ENCODE results near the gene RAI1. TPM values are rescaled to one million over a fixed set of nuclear protein-coding genes. Genes with fewer than 3 reads are reported as not detected.
A peak's percentile ranks its signal among the peaks of the same experiment; 100 is the strongest.

Gene RAI1
- polyA plus RNA-seq, 4 donors: 19.4 to 41.6 (median 24.3) TPM

- no peak for DNase-seq (ENCODE audit: low read depth in 4 of 4, low spot score in 3 of 4)
These were observed 17.1 kb downstream of the RAI1 start for GRCh38 chr17:17698371-17698770.

GRCh38 chr17:17698869-17699351 is 17.7 kb downstream of the RAI1 start:
- DNase-seq (ENCODE audit: low read depth in 4 of 4, low spot score in 3 of 4): no peak

DNA sequence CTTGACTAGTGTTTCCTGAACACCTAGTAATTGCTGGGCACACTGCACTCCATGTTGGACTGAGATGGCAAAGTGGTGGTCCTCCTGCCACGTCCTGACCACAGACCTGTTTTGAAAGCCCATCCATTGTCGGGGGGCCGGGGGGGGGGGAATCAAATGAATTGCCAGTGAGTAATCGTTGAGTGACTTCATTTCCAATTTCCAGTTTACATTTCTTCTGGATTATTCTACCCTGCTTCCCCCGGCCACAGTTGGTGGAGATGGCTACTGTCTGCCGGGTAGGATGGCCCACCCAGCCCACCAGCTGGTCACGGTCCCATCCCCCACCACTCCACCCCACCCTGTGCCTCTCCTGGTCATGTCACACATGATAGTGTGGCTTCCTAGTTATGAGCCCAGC is 18.2 kb downstream of the RAI1 start:
- DNase-seq (ENCODE audit: low read depth in 4 of 4, low spot score in 3 of 4): no peak

GRCh38 chr17:17700251-17700969 is 19.2 kb downstream of the RAI1 start:
- no peak for DNase-seq (ENCODE audit: low read depth in 4 of 4, low spot score in 3 of 4)

GRCh38 chr17:17701112-17701511 is 19.9 kb downstream of the RAI1 start:
- no peak for DNase-seq (ENCODE audit: low read depth in 4 of 4, low spot score in 3 of 4)

GRCh38 chr17:17701658-17702057 is 20.4 kb downstream of the RAI1 start:
- no peak for DNase-seq (ENCODE audit: low read depth in 4 of 4, low spot score in 3 of 4)

DNA sequence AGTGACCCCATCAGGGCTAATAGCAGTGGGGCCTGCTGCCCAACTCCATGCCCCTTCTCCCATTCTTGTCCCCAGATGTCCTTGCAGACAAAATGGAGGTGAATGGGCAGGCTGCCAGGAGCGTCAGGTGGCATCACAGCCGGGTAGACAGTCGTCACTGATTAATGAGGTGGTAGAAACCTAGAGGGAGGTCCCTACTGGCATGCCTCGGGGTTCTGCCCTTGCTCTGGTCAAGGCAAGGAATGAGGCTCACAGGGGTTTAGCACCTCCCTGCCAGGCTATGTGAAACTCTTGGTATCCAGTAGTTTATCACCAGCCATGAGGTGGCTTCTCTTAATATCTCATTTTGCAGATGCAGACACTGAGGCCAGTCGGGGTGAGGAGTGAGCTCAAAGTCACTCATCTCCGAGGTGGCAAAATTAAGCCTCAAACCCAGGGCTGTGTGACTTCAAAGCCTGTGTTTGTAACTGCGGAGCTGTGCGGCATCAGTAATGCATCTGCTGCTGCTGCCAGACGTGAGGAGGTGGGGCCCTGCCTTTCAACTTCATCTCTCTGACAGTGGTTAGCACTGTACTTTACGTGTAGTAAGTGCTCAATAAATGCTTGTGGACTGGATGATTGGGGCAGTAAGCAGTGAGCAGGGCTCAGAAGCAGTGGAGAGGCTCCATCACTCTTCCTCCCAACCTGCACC is 21.3 kb downstream of the RAI1 start:
- DNase-seq (ENCODE audit: low read depth in 4 of 4, low spot score in 3 of 4): no peak

- no peak for DNase-seq (ENCODE audit: low read depth in 4 of 4, low spot score in 3 of 4)
These were observed 22.1 kb downstream of the RAI1 start for GRCh38 chr17:17703140-17703919.

- no peak for DNase-seq (ENCODE audit: low read depth in 4 of 4, low spot score in 3 of 4)
These were observed 23.7 kb downstream of the RAI1 start for GRCh38 chr17:17704931-17705330.

GRCh38 chr17:17706140-17707060 is 25.1 kb downstream of the RAI1 start:
- DNase-seq (ENCODE audit: low read depth in 4 of 4, low spot score in 3 of 4): no peak

DNA sequence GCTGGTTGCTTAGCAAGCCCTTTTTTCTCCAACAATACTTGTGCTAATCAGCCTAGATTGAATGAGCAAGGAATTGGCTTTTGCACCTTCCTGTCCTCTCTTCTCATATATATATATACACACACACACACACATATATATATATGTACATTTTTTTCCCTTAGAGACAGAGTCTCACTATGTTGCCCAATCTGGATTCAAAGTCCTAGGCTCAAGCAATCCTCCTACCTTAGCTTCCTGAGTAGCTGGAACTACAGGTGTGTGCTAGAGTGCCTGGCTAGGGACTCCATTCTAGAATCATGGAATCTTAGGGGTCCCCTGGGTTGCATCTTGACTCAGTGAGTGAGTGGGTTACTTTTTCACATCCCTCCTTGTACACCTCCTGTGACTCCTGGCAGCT is 27.0 kb downstream of the RAI1 start:
- no peak for DNase-seq (ENCODE audit: low read depth in 4 of 4, low spot score in 3 of 4)

DNA sequence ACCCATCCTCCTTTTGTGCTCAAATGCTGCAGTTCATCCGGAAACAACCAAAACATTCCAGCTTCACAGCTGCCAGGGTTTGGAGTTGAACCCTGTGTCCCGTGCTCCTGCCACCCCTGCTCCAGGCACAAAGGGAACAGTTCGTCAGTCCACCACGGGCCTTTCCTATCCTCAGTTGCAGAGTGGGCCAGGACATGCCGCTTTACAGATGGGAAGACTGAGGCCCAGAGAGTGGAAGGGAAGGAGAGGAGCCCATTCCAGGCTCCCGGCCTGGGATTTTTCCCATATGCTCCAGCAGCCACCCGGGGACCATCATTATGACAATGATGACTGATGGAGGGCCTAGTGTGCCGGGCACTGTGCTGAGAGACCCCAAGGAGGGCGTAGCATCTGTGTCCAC is 27.6 kb downstream of the RAI1 start:
- DNase-seq (ENCODE audit: low read depth in 4 of 4, low spot score in 3 of 4): no peak

DNA sequence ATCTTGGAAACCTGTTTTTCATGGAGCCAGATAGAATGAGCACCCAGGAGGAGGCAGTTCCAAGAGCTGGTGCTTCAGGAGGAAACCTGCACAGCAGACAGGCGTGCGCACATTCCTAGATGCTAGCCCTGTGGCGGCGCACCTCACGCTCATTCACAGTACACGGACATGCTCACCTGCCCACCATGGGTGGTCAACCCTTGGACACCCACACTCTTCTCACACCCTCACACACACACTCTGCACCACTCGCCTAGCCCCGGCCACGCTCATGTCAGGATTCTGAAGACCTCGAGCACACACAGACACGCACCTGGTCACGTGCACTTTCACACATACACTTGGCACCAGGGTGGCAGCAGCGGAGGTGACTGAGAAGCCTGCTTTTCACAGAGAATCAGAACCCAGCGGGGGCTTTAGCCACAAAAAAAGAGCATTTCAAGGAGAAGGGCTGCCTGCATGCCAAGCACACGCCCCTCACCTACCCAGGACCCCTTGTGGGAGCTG is 28.6 kb downstream of the RAI1 start:
- no peak for DNase-seq (ENCODE audit: low read depth in 4 of 4, low spot score in 3 of 4)

GRCh38 chr17:17710355-17710727 is 29.1 kb downstream of the RAI1 start:
- DNase-seq (ENCODE audit: low read depth in 4 of 4, low spot score in 3 of 4): no peak

GRCh38 chr17:17710728-17711541 is 29.7 kb downstream of the RAI1 start:
- DNase-seq (ENCODE audit: low read depth in 4 of 4, low spot score in 3 of 4): peak in 1 of 4 donors; percentile 79

GRCh38 chr17:17711641-17712162 is 30.4 kb downstream of the RAI1 start:
- no peak for DNase-seq (ENCODE audit: low read depth in 4 of 4, low spot score in 3 of 4)

DNA sequence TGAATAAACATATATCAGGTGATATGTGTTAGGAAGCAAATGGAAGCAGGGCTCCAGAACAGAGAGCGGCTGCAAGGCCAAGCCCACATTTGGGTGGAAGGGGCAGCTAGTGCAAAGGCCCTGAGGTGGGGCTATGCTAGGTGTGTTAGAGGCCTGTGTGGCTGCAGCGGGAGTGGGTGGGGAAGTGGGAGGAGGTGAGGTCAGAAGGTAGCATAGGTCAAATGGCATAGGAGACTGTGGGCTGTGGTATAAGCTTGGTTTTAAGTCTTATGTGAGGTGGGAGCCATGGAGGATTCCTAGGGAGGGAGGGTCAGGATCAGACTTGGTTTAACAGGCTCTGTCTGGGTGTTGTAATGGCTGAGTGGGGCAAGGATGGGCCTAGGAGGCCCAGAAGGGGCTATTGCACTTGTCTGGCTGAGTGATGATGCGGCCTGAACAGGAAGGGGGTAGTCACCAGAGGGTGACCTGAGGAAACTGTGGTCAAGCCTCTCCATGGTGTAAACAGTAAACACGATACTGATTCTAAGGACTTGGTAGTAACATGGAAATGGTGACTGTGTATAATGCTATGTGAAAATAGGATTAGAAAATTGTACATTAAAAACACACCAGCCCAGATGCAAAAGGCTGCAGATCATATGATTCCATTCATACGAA is 31.1 kb downstream of the RAI1 start:
- DNase-seq (ENCODE audit: low read depth in 4 of 4, low spot score in 3 of 4): no peak

DNA sequence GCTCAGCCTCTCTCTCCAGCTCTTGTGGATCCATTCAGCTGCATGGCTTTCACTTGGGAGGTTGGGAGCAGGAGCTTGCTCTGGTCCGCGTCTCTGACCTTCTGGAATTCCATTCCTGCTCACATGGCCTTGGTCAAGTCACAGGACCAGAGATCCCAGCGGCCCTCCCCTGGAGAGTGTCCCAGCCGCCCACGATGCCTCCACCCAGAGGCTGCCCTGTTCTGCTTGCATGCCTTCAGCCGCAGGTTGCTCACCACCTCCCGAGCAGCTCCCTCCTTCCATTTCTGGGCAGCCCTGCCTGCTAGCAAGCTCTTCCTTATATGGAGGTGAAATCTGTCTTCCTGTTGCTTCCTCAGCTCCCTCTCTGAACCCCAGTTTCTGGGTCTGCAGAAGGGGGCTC is 32.6 kb downstream of the RAI1 start:
- no peak for DNase-seq (ENCODE audit: low read depth in 4 of 4, low spot score in 3 of 4)
